GM19043 (cell line): ENCODE data around the gene CDKN2C.
A peak's percentile ranks its signal among the peaks of the same experiment; 100 is the strongest.

Experiments
- ATAC-seq: cut with Tn5 transposase; IDR thresholded peaks from one replicate; pipeline ENCODE4 v1.9.1; 2021; ENCODE audit warnings: low read depth; ENCODE audit not compliant: unreplicated experiment

CDKN2C gene

GRCh38 chr1:50959913-50960844, 9.9 kb upstream of the CDKN2C start, which contains the start of gene FAF1:
FAF1 (minus strand) TSS chr1:50960267; CDS start chr1:50959811, 456 bp downstream.
- peak; percentile 83 for ATAC-seq

GRCh38 chr1:50964863-50965262, 5.2 kb upstream of the CDKN2C start:
- ATAC-seq, result no peak

- ATAC-seq, result no peak
Observed at GRCh38 chr1:50966991-50967390, 3.1 kb upstream of the CDKN2C start.

- no peak for ATAC-seq
Observed at GRCh38 chr1:50967416-50968157, 2.5 kb upstream of the CDKN2C start.

- ATAC-seq, result peak; percentile 55
Observed at GRCh38 chr1:50968158-50968820, 1.8 kb upstream of the CDKN2C start.

- peak; percentile 6 for ATAC-seq
Observed at GRCh38 chr1:50968821-50969610, 1.0 kb upstream of the CDKN2C start.

DNA sequence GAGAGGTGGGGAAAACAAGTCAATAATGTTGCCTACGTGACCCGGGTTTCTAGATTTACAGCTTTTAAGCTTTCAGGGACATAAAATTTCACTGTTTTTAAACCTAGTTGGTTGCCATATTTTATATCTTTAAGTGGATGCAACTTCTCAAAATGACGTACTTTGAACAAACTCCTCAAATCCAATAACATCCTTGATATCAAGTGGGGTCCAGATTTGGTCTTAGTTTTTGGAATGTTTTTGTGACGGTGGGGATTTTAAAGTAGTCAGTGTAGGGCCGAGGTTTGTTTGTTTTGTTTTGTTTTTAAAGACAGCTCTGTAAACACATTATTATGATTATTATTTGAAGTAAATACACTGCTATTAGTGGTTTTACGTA, 453 bp downstream of the CDKN2C start:
- no peak for ATAC-seq

DNA sequence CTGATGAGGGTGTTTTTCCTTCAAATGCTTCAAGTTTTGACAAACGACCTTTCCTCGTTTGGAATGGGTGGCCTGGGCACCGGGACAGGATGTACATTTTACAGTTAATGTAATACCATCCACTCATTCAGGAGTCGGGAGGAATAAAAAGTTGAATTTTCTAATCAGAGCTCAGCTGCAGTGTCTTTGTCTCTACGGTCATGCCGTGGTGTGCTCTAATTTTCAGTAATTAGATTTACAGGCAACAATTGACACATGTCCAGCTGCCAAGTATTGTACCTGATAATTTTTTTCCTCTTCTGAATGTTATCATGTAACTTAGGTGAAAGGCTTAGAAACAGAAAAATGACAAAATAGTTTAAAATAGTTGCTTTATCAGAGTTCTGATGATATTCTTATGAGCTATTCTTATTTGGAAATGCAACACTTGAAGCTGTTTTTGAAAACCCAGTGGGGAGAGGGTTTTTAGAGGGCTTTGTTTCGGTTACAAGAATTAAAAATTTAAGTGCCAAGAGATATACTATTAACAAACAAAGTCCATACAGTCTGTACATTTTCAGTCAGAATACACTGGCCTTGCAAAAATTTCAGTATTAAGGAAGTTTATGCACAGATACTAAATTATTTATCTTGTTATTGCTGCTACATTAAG, 1.0 kb downstream of the CDKN2C start:
- ATAC-seq, result no peak

- no peak for ATAC-seq
Observed at GRCh38 chr1:50971748-50972305, 1.8 kb downstream of the CDKN2C start.

DNA sequence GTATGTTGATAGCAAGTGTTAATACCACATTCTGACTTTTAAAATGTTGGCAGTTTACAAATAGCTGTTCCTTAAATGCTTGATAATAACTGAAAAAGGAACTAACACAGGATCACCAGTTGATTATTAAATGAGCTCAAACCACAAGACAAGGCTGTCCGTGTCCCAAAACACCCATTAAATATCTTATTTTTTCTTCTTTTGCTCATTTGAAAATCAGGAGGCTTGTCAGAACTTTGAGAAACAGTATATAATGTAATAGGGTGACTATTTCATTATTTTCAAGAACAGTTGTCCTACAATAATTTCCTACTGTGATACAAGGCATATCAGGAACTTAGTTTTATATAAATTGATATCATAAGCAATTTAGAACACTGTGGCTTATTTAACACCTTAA, 2.7 kb downstream of the CDKN2C start:
- ATAC-seq, result no peak

GRCh38 chr1:50973255-50973654, 3.2 kb downstream of the CDKN2C start:
- ATAC-seq, result no peak

DNA sequence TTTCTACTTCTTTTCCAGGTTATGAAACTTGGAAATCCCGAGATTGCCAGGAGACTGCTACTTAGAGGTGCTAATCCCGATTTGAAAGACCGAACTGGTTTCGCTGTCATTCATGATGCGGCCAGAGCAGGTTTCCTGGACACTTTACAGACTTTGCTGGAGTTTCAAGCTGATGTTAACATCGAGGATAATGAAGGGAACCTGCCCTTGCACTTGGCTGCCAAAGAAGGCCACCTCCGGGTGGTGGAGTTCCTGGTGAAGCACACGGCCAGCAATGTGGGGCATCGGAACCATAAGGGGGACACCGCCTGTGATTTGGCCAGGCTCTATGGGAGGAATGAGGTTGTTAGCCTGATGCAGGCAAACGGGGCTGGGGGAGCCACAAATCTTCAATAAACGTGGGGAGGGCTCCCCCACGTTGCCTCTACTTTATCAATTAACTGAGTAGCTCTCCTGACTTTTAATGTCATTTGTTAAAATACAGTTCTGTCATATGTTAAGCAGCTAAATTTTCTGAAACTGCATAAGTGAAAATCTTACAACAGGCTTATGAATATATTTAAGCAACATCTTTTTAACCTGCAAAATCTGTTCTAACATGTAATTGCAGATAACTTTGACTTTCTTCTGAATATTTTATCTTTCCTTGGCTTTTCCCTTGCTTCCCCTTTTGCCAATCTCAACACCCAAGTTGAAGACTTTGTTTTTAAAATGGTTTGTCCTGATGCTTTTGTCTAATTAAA, 4.0 kb downstream of the CDKN2C start:
- no peak for ATAC-seq

DNA sequence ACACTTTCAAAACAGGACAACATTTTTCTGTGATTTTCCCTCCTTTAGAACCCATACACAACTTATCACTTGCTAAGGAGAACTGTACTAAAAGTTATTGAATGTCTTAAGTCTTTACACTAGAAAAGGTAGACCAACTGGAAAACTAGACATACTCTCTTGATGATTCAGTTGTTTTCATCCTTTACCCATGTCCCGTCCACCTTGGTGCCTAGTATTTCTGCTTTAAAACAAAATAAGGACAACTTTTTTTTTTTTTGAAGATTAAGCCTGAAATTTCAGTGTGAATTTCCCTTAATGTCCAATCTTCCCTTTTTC, 4.5 kb downstream of the CDKN2C start:
- ATAC-seq, result no peak

GRCh38 chr1:50975436-50975835, 5.4 kb downstream of the CDKN2C start:
- ATAC-seq, result no peak

GRCh38 chr1:50976111-50976889, 6.3 kb downstream of the CDKN2C start:
- ATAC-seq, result no peak

DNA sequence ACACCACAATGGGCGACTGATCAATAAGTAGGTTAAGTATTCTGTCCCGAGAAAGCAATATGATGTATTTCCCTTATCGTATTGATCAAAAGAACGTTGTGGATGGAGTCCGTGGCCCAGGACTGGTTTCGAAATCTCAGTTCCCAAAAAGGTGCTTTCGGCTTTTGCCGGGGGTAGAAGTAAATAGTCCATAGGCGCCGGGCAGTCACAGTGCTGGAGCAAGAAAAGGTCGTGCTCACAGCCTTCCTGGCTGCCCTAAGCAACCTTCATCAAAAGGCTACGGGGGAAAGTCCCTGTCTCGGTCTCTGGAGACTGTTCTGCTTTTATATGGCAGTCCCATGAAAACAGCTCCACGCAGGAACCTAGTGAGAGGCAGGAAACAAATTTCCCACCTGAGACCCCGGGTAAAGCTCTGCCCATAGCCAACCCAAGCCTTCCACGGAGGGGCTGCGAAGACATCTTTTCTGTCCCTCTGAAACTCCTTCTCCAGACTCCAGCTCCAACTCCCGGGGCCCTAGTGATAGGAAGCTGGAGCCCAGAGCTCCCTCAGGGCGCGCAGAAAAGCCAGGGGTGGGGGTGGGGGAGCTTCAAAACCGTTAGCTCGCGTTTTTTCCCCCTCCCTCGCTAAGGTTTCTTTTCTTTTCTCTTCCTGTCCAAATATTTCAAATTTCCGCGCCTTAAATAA, 7.0 kb downstream of the CDKN2C start:
- ATAC-seq, result peak; percentile 55

DNA sequence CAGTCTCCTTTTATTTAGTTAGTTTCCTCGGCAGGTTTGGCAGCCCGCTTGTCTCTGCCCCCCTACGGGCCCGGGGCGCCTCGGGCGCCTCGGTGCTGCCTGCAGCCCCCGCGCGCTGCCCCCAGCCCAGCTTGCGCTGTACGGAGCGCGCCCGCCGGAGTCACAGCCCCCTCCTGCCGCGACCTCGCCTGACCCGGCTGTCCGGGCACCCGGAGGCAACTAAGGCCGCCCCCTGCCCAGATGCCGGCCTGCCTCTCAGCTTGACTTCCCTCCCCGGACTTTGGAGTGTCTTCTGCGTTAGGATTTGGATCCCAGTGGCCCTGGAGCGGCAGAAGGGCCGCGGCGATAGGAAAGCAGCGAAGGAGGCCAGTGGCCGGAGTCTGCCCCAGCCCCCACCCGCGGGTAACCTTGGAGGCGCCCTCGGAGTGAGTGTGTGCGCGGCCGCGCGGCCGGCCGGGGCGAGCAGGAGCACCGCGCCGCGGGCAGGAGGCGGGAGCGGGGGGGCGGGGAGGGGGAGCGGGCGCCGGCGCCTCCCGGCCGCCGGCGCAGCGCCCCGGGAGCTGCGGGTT, 7.6 kb downstream of the CDKN2C start:
- ATAC-seq, result peak; percentile 35
